ENCODE results near the gene CD84.

DNA sequence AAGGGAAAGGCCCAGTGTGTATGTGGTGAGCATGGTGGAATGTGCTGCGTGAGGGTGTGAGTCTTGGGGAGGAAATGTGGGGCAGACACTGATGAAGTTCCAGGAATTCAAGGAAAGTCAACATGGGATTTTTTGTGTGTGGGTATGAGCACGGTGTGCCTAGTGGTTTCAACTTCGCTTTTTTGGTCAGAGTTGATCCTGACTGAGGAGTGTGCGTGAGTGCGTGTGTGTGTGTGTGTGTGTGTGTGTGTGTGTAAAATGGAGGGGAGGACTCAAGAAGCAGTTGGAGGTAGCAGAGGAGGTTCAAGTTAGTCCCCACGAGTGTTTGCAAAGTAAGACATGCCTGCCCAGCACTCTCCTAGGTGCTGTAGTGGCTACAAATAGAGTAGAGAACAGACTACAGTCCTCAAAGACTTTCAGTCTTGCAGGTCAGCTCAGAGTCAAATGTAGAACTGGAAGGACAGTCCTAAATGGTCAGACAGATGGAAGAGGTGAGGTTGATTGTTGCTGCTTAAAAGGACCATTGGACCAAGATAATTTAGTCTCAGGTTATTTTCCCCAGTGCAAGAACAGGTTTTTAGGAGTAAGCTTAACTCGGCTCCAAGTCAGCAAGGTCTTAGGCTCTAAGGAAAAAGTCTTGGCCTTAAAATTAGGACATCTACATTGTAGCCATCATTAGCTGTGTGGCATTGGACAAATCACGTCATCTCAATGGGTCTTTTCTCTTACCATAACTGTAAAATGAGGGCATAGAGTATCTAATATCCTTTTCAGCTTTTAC is 42.5 kb upstream of the CD84 start:
- TF ChIP-seq EP300 (IDR thresholded peaks at IDR 0.05): no peak
- TF ChIP-seq, protein P1, sequence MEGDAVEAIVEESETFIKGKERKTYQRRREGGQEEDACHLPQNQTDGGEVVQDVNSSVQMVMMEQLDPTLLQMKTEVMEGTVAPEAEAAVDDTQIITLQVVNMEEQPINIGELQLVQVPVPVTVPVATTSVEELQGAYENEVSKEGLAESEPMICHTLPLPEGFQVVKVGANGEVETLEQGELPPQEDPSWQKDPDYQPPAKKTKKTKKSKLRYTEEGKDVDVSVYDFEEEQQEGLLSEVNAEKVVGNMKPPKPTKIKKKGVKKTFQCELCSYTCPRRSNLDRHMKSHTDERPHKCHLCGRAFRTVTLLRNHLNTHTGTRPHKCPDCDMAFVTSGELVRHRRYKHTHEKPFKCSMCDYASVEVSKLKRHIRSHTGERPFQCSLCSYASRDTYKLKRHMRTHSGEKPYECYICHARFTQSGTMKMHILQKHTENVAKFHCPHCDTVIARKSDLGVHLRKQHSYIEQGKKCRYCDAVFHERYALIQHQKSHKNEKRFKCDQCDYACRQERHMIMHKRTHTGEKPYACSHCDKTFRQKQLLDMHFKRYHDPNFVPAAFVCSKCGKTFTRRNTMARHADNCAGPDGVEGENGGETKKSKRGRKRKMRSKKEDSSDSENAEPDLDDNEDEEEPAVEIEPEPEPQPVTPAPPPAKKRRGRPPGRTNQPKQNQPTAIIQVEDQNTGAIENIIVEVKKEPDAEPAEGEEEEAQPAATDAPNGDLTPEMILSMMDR (IDR thresholded peaks at IDR 0.05): no peak
